HL-60/S4 treated with retinoic acid at 250 ng/mL for 4 days and 3 days (cell line): ENCODE measurements around the gene CD180.

Experiments
- in situ Hi-C: fragments of 300-500 bp; cut with MboI; formaldehyde crosslinking; loops from 2 replicates; pipeline ENCODE4 v1.7.0; 2022; ENCODE audit warnings: low sequenced_read_pairs

CD180 gene

GRCh38 chr5:67141644-67142043, 55.0 kb downstream of the CD180 start:
- in situ Hi-C loops, result no loop called here

- in situ Hi-C loops, result no loop called here
Observed at GRCh38 chr5:67140413-67140812, 56.2 kb downstream of the CD180 start.

DNA sequence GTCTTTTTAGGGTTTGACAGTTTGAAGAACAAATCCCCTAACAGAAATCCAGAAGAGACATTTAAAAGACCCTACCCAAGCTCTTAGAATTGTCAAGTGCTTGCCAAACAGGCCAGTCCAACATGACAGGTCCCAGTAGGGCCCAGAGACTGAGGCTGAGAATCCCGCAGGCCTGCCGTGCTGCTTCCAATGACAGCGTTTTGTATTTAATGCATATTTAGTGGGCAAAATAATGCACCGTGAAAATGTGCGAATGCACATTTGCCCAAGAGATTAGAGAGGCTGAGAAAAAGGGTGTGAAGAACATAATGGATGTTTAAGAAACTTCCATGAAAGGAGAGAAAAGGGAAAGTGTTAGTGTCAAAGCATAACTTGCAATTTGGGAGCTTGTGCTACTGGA, 57.6 kb downstream of the CD180 start:
- in situ Hi-C loops, result no loop called here

- in situ Hi-C loops, result no loop called here
Observed at GRCh38 chr5:67135381-67135984, 61.1 kb downstream of the CD180 start.

GRCh38 chr5:67133776-67134175, 62.8 kb downstream of the CD180 start:
- in situ Hi-C loops, result no loop called here

DNA sequence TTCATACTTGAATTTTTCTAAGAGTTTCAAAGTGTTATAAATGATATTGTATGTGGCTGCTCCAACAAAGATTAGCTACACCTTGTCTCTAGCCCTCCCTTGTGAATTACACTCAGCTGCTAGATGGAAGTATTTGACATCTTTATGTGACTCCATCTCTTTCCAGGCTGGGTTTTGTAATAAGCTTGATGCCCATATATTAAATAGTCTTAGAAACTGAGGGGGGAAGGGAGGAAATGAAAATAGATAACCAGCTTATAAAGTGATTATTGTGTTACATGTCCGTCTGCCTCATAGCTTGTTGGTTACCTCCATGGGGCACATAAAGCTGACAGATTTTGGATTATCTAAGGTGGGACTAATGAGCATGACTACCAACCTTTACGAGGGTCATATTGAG, 63.4 kb downstream of the CD180 start:
- in situ Hi-C loops, result no loop called here

DNA sequence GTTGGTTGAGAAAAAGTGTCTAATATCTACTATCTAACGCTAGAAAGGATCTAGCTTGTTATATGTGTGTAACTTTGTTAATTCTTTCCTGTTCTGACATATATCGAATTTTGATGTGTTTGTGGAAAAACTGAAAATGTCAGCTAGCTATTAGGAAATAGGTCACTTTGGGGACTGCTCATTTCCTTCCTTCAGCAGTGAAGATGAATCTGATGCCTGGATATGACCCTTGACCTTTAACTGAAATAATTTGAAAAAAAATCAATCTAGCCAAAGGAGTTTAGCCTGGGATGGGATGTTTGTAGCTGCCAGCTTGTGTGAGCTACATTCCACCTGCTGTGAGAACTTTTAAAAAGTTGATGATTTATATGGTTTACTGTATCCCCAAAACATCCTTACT, 66.8 kb downstream of the CD180 start:
- in situ Hi-C loops, result no loop called here
